Ovary (tissue), 9 donors: ENCODE results near the gene BABAM2. TPM values are rescaled to one million over a fixed set of nuclear protein-coding genes. Genes with fewer than 3 reads are reported as not detected.
"Not testable (repeated sequence)": the region's sequence is repeated elsewhere in the genome, so short reads cannot be mapped to it uniquely, and the experiment has no call there.

ENCODE experiments used
- DNase-seq, 5 donors: peaks; one replicate each; pipeline ENCODE4 v3.0.0-alpha.2; 2019 to 2020
- H3K27ac ChIP-seq, 2 donors: fragments of 200-600 bp; one replicate each; pipeline versions ENCODE4 v1.5.1 to v1.8.0; 2019 to 2022
- H3K27me3 ChIP-seq: fragments of 200-600 bp; one replicate; pipeline ENCODE4 v1.8.0; 2022
- H3K36me3 ChIP-seq: fragments of 200-600 bp; sonication (generic); one replicate; pipeline ENCODE4 v1.5.1; 2019
- H3K4me1 ChIP-seq: one replicate; pipeline ENCODE4 v1.8.1; 2013; ENCODE audit warnings: mild to moderate bottlenecking, moderate library complexity; ENCODE audit not compliant: insufficient read depth
- H3K4me3 ChIP-seq: fragments of 200-600 bp; sonication (generic); one replicate; pipeline ENCODE4 v1.5.1; 2017
- H3K9me3 ChIP-seq, 2 donors: fragments of 200-600 bp in 1 of 2; sonication (generic) in 1 of 2; one replicate each; pipeline versions ENCODE4 v1.5.1 to v1.8.1; 2013 to 2019; ENCODE audit warnings: mild to moderate bottlenecking in 1 of 2, moderate library complexity in 1 of 2
- EP300 ChIP-seq: sonication (generic); formaldehyde crosslinking; IDR thresholded peaks from one replicate; pipeline ENCODE4 v1.6.1; 2017; ENCODE audit warnings: antibody characterized with exemption
- POLR2A ChIP-seq: fragments of 450-650 bp; IDR thresholded peaks from one replicate; pipeline ENCODE4 v1.6.1; 2017; ENCODE audit warnings: antibody characterized with exemption, mild to moderate bottlenecking, moderate library complexity
- WGBS, 3 donors: extraction: QIAGEN DNeasy Blood & Tissue Kit in 1 of 3; methylation state at CpG; one replicate each; pipeline versions ENCODE4 v1.1.5 to v1.1.7; 2013 to 2017; 5-methylcytosine and 5-hydroxymethylcytosine counted together
- intact Hi-C, 4 donors: fragments of 100-400 bp; cut with DNase I; formaldehyde crosslinking; loops; one replicate each; pipeline versions ENCODE4 v1.11.0 to v1.15.1; 2022 to 2023
- polyA plus RNA-seq, 2 donors: library from polyadenylated mRNA; stranded (reverse); fragments of 200-250 nt in 1 of 2; fragments of 350-450 nt in 1 of 2; fragmentation: Illumina TruSeq in 1 of 2; extraction: RNeasy Lipid Tissue Mini Kit (QIAGEN cat#74804) in 1 of 2; gene quantifications; one replicate each; pipeline ENCODE4 v1.2.3, GENCODE V29; 2013 to 2014
- total RNA-seq, 7 donors: library from RNA; depleted of rRNA in 2 of 7; stranded (reverse); fragments of >200 nt in 2 of 7; fragmentation: NEBNext Ultra II Directional in 3 of 7; extraction: Animal tissue kit (Norgen Biotek cat#: 25700) in 3 of 7; gene quantifications; one replicate each; pipeline versions ENCODE4 v1.1.0 to v1.2.4, GENCODE V29; 2016 to 2023
- TF ChIP-seq, protein P1 (sequence below), 3 donors: fragments of 450-650 bp in 2 of 3; fragments of 200-600 bp in 1 of 3; IDR thresholded peaks; one replicate each; pipeline versions ENCODE4 v1.5.1 to v1.8.0; 2016 to 2022; ENCODE audit warnings: antibody characterized with exemption in 3 of 3, mild to moderate bottlenecking in 1 of 3
- donor health status: DM: no; HTN: no; CAD: no; lungs with moderate emphysema.
- donor health status: DM: no; HTN: no; CAD: no.
- donor health status: Bipolar disorder and iron deficiency.
- donor health status: DM: yes; HTN: yes; CAD: no.
- donor health status: DM: no; HTN: no; CAD: no.
- donor health status: DM: yes; HTN: yes; CAD: no.

The BABAM2 gene
- total and polyA plus RNA-seq, 9 donors: 22.0 to 96.7 (median 46.8) TPM

DNA sequence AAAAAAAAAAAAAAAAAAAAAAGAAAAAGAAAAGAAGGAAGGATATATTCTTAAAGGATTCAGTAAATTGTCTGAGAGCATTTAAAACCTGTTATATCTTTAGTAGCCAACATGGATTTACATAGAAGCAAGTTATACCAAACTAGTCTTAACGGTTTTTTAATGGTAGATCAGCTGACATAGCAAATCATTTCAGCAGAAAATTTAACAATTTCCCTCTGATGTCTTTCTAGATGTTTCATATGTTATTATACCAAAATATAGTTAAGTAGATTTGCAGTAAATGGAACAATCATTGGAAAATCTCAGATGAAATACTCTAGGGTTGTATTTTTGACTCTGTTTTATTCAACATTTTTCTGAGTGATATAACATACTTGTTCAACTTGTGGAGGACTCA is 72.9 kb downstream of the BABAM2 start:
- WGBS, 3 donors: 82 to 90% (median 86%) methylated on average over 1 of the region's 1 CpG
- no peak overlapping the region for H3K27ac ChIP-seq
- peaks cover 12% of the 10 kb centered on the region for H3K4me1 ChIP-seq
- intact Hi-C loops: no loop called here
- TF ChIP-seq, protein P1, sequence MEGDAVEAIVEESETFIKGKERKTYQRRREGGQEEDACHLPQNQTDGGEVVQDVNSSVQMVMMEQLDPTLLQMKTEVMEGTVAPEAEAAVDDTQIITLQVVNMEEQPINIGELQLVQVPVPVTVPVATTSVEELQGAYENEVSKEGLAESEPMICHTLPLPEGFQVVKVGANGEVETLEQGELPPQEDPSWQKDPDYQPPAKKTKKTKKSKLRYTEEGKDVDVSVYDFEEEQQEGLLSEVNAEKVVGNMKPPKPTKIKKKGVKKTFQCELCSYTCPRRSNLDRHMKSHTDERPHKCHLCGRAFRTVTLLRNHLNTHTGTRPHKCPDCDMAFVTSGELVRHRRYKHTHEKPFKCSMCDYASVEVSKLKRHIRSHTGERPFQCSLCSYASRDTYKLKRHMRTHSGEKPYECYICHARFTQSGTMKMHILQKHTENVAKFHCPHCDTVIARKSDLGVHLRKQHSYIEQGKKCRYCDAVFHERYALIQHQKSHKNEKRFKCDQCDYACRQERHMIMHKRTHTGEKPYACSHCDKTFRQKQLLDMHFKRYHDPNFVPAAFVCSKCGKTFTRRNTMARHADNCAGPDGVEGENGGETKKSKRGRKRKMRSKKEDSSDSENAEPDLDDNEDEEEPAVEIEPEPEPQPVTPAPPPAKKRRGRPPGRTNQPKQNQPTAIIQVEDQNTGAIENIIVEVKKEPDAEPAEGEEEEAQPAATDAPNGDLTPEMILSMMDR (IDR thresholded peaks at IDR 0.05): no peak
- TF ChIP-seq POLR2A (no peak), EP300 (no peak)
- no peaks in the 10 kb centered on the region for H3K36me3 ChIP-seq
- no peak overlapping the region for H3K4me3 ChIP-seq
- no peaks in the 10 kb centered on the region for H3K27me3 ChIP-seq
- no peak for DNase-seq
- H3K9me3 ChIP-seq: no peaks in the 10 kb centered on the region

GRCh38 chr2:27964067-27964466 is 73.5 kb downstream of the BABAM2 start:
- H3K4me1 ChIP-seq: peaks cover 12% of the 10 kb centered on the region
- H3K27me3 ChIP-seq: no peaks in the 10 kb centered on the region
- no peak overlapping the region for H3K4me3 ChIP-seq
- DNase-seq: no peak
- H3K27ac ChIP-seq: no peak overlapping the region
- H3K9me3 ChIP-seq: no peaks in the 10 kb centered on the region
- no peaks in the 10 kb centered on the region for H3K36me3 ChIP-seq
- TF ChIP-seq POLR2A: no peak
- no peak for TF ChIP-seq EP300
- WGBS, 3 donors: 83 to 99% (median 96%) methylated on average over 3 of the region's 3 CpGs
- intact Hi-C loops: no loop called here

DNA sequence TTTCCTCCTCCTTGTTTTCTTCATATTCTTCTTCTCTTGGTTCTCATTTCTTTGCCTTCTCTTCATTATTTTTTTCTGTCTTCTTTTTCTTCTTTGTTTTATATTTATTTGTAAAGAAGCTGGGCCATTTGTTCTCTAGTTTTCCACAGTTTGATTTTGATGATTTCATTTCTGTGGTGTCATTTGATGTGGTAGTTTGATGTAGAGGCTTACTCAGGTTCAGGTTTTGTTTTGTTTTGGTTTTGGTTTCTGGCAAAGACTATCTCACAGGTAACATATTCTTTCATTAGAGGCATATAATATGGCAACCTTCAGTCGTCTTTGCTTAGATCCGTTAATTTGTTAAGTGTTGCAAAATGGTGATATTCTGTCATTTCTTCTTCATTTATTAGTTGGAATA is 75.3 kb downstream of the BABAM2 start:
- intact Hi-C loops: no loop called here
- TF ChIP-seq, protein P1 (IDR thresholded peaks at IDR 0.05): no peak
- TF ChIP-seq EP300 (no peak), POLR2A (no peak)
- no peaks in the 10 kb centered on the region for H3K36me3 ChIP-seq
- peaks cover 10% of the 10 kb centered on the region for H3K4me1 ChIP-seq
- no peak overlapping the region for H3K27ac ChIP-seq
- H3K27me3 ChIP-seq: no peaks in the 10 kb centered on the region
- 86 to 93% (median 89%) methylated on average over 2 of the region's 2 CpGs for WGBS, 3 donors
- H3K9me3 ChIP-seq: no peaks in the 10 kb centered on the region
- no peak for DNase-seq
- no peak overlapping the region for H3K4me3 ChIP-seq

DNA sequence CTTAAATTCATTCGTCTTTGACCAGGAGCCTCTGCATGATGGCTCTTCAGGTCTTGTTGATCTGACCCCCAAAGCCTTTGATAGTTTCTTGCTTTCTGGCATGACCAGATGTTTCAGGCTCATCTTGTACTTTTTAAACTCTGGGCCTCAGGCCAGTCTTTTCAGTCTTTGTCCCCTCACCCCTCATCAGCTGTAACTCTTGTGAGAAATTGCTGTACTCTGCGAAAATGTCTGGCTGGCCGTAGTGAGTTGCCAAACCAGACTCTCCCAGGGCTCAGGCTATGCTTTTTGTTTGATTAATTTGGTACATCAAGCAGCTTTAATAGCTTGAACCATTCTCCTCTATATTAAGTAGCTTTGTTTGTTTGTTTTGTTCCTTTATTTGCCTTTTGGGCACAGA is 75.9 kb downstream of the BABAM2 start:
- no peak overlapping the region for H3K27ac ChIP-seq
- intact Hi-C loops: no loop called here
- DNase-seq: peak; percentile 28 to 68 (median 57)
- no peaks in the 10 kb centered on the region for H3K9me3 ChIP-seq
- peaks cover 10% of the 10 kb centered on the region for H3K4me1 ChIP-seq
- TF ChIP-seq EP300 (no peak), POLR2A (no peak)
- TF ChIP-seq, protein P1 (IDR thresholded peaks at IDR 0.05): no peak
- H3K27me3 ChIP-seq: no peaks in the 10 kb centered on the region
- H3K4me3 ChIP-seq: no peak overlapping the region
- 9 to 15% (median 11%) methylated on average over 3 of the region's 3 CpGs for WGBS, 3 donors
- H3K36me3 ChIP-seq: no peaks in the 10 kb centered on the region

DNA sequence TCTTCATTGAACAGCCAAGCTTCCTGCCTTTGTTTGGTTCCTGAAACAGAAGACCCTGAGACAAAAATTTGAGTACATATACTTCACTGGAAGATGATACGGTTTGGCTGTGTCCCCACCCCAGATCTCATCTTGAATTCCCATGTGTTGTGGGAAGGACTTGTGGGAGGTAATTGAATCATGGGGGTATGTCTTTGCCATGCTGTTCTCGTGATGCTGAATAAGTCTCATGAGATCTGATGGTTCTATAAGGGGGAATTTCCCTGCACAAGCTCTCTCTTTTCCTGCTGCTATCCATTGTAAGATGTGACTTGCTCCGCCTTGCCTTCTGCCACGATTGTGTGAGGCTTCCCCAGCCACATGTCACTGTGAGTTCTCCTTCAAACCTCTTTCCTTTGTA is 76.5 kb downstream of the BABAM2 start:
- Histone ChIP-seq H3K27ac (no peak overlapping the region), H3K27me3 (no peaks in the 10 kb centered on the region), H3K9me3 (no peaks in the 10 kb centered on the region), H3K36me3 (no peaks in the 10 kb centered on the region), H3K4me1 (peaks cover 10% of the 10 kb centered on the region), H3K4me3 (no peak overlapping the region)
- 76 to 82% (median 78%) methylated on average over 4 of the region's 4 CpGs for WGBS, 3 donors
- TF ChIP-seq, protein P1 (IDR thresholded peaks at IDR 0.05): no peak
- no peak for TF ChIP-seq EP300
- no peak for TF ChIP-seq POLR2A
- no peak for DNase-seq
- intact Hi-C loops: no loop called here

DNA sequence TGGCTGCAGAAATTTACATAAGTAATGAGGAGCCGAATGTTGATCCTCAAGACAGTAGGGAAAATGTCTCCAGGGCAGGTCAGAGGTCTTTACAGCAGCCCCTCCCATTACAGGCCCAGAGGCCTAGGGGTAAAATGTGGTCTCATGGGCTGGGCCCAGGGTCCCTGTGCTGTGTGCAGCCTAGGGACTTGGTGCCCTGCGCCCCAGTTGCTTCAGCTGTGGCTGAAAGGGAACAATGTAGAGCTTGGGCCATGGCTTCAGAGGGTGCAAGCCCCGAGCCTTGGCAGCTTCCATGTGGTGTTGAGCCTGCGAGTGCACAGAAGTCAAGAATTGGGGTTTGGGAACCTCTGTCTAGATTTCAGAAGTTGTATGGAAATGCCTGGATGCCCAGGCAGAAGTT is 77.5 kb downstream of the BABAM2 start:
- H3K36me3 ChIP-seq, H3K27me3 ChIP-seq, intact Hi-C loops, DNase-seq, H3K9me3 ChIP-seq, H3K27ac ChIP-seq, H3K4me3 ChIP-seq: not testable (repeated sequence)
- 95 to 98% (median 97%) methylated on average over 4 of the region's 4 CpGs for WGBS, 3 donors
- peaks cover 10% of the 10 kb centered on the region for H3K4me1 ChIP-seq

GRCh38 chr2:27968957-27969356 is 78.4 kb downstream of the BABAM2 start:
- H3K9me3 ChIP-seq, intact Hi-C loops: not testable (repeated sequence)

More at GRCh38 chr2:27968957-27969356, 78.4 kb downstream of the BABAM2 start:
- peaks cover 10% of the 10 kb centered on the region for H3K4me1 ChIP-seq
- WGBS, 3 donors: 94 to 99% (median 98%) methylated on average over 2 of the region's 2 CpGs
- H3K36me3 ChIP-seq, H3K4me3 ChIP-seq, H3K27me3 ChIP-seq, H3K27ac ChIP-seq, DNase-seq: not testable (repeated sequence)
